Measurements from ENCODE around the gene SPATA24. TPM values are rescaled to one million over a fixed set of nuclear protein-coding genes. Genes with fewer than 3 reads are reported as not detected.
"Not testable (repeated sequence)": the region's sequence is repeated elsewhere in the genome, so short reads cannot be mapped to it uniquely, and the experiment has no call there.

SPATA24 gene
- polyA plus RNA-seq, 1 donor = 11.3 TPM

- not testable (repeated sequence) for DNase-seq; H3K4me3 ChIP-seq (ENCODE audit: low read length); H3K9me3 ChIP-seq (ENCODE audit: control insufficient read depth, low read depth, low read length); H3K27me3 ChIP-seq (ENCODE audit: control insufficient read depth, insufficient read depth, low read length); H3K4me1 ChIP-seq (ENCODE audit: control insufficient read depth, insufficient read depth, low read length); H3K27ac ChIP-seq (ENCODE audit: low read length); H3K36me3 ChIP-seq (ENCODE audit: control insufficient read depth, insufficient read depth, low read length)
- WGBS (ENCODE audit: insufficient coverage, low lambda C conversion rate) = no CpG with 5 or more reads among the region's 5 CpGs
These were observed 5.2 kb upstream of the SPATA24 start for GRCh38 chr5:139409116-139409515.

- no CpG with 5 or more reads among the region's 7 CpGs for WGBS (ENCODE audit: insufficient coverage, low lambda C conversion rate)
- no peak overlapping the region for H3K4me3 ChIP-seq (ENCODE audit: low read length)
- peaks cover 2% of the 10 kb centered on the region for H3K36me3 ChIP-seq (ENCODE audit: control insufficient read depth, insufficient read depth, low read length)
- DNase-seq = no peak
- H3K27me3 ChIP-seq (ENCODE audit: control insufficient read depth, insufficient read depth, low read length) = no peaks in the 10 kb centered on the region
- no peak overlapping the region for H3K27ac ChIP-seq (ENCODE audit: low read length)
- peaks cover 11% of the 10 kb centered on the region for H3K4me1 ChIP-seq (ENCODE audit: control insufficient read depth, insufficient read depth, low read length)
- no peaks in the 10 kb centered on the region for H3K9me3 ChIP-seq (ENCODE audit: control insufficient read depth, low read depth, low read length)
These were observed 4.3 kb upstream of the SPATA24 start for GRCh38 chr5:139408191-139408590.

- H3K4me1 ChIP-seq (ENCODE audit: control insufficient read depth, insufficient read depth, low read length) = peaks cover 12% of the 10 kb centered on the region
- no peak overlapping the region for H3K4me3 ChIP-seq (ENCODE audit: low read length)
- H3K27ac ChIP-seq (ENCODE audit: low read length) = peak overlapping the region; percentile 1
- no peaks in the 10 kb centered on the region for H3K9me3 ChIP-seq (ENCODE audit: control insufficient read depth, low read depth, low read length)
- H3K36me3 ChIP-seq (ENCODE audit: control insufficient read depth, insufficient read depth, low read length) = no peaks in the 10 kb centered on the region
- DNase-seq = no peak
- H3K27me3 ChIP-seq (ENCODE audit: control insufficient read depth, insufficient read depth, low read length) = no peaks in the 10 kb centered on the region
These were observed 3.6 kb upstream of the SPATA24 start for GRCh38 chr5:139407517-139407916.

- Histone ChIP-seq H3K27ac (ENCODE audit: low read length) (peak overlapping the region; percentile 1), H3K4me1 (ENCODE audit: control insufficient read depth, insufficient read depth, low read length) (peaks cover 12% of the 10 kb centered on the region), H3K36me3 (ENCODE audit: control insufficient read depth, insufficient read depth, low read length) (no peaks in the 10 kb centered on the region), H3K27me3 (ENCODE audit: control insufficient read depth, insufficient read depth, low read length) (no peaks in the 10 kb centered on the region), H3K4me3 (ENCODE audit: low read length) (no peak overlapping the region), H3K9me3 (ENCODE audit: control insufficient read depth, low read depth, low read length) (no peaks in the 10 kb centered on the region)
- WGBS (ENCODE audit: insufficient coverage, low lambda C conversion rate) = no CpG with 5 or more reads among the region's 2 CpGs
- DNase-seq = peak; percentile 58 to 73
These were observed 3.1 kb upstream of the SPATA24 start for GRCh38 chr5:139406963-139407362.

GRCh38 chr5:139404484-139404840 lies 573 bp upstream of the SPATA24 start:
- peaks cover 2% of the 10 kb centered on the region for H3K36me3 ChIP-seq (ENCODE audit: control insufficient read depth, insufficient read depth, low read length)
- H3K4me1 ChIP-seq (ENCODE audit: control insufficient read depth, insufficient read depth, low read length) = peaks cover 12% of the 10 kb centered on the region
- DNase-seq = no peak
- WGBS (ENCODE audit: insufficient coverage, low lambda C conversion rate) = 17% methylated on average over 1 of the region's 5 CpGs
- no peaks in the 10 kb centered on the region for H3K27me3 ChIP-seq (ENCODE audit: control insufficient read depth, insufficient read depth, low read length)
- H3K9me3 ChIP-seq (ENCODE audit: control insufficient read depth, low read depth, low read length) = no peaks in the 10 kb centered on the region
- H3K4me3 ChIP-seq (ENCODE audit: low read length) = peak overlapping the region; percentile 61
- H3K27ac ChIP-seq (ENCODE audit: low read length) = peak overlapping the region; percentile 87

GRCh38 chr5:139403418-139403786 lies 487 bp downstream of the SPATA24 start:
- no CpG with 5 or more reads among the region's 7 CpGs for WGBS (ENCODE audit: insufficient coverage, low lambda C conversion rate)
- no peak for DNase-seq
- Histone ChIP-seq H3K36me3 (ENCODE audit: control insufficient read depth, insufficient read depth, low read length) (peaks cover 2% of the 10 kb centered on the region), H3K27me3 (ENCODE audit: control insufficient read depth, insufficient read depth, low read length) (no peaks in the 10 kb centered on the region), H3K4me3 (ENCODE audit: low read length) (peak overlapping the region; percentile 61), H3K27ac (ENCODE audit: low read length) (peak overlapping the region; percentile 87), H3K4me1 (ENCODE audit: control insufficient read depth, insufficient read depth, low read length) (peaks cover 12% of the 10 kb centered on the region), H3K9me3 (ENCODE audit: control insufficient read depth, low read depth, low read length) (no peaks in the 10 kb centered on the region)

GRCh38 chr5:139402561-139403158 lies 1.2 kb downstream of the SPATA24 start:
- Histone ChIP-seq H3K36me3 (ENCODE audit: control insufficient read depth, insufficient read depth, low read length) (peaks cover 2% of the 10 kb centered on the region), H3K27me3 (ENCODE audit: control insufficient read depth, insufficient read depth, low read length) (no peaks in the 10 kb centered on the region), H3K4me3 (ENCODE audit: low read length) (no peak overlapping the region), H3K4me1 (ENCODE audit: control insufficient read depth, insufficient read depth, low read length) (peaks cover 12% of the 10 kb centered on the region), H3K27ac (ENCODE audit: low read length) (no peak overlapping the region), H3K9me3 (ENCODE audit: control insufficient read depth, low read depth, low read length) (no peaks in the 10 kb centered on the region)
- DNase-seq = no peak
- WGBS (ENCODE audit: insufficient coverage, low lambda C conversion rate) = 83% methylated on average over 1 of the region's 7 CpGs

- no peak for DNase-seq
- no CpG with 5 or more reads among the region's 10 CpGs for WGBS (ENCODE audit: insufficient coverage, low lambda C conversion rate)
- peaks cover 2% of the 10 kb centered on the region for H3K36me3 ChIP-seq (ENCODE audit: control insufficient read depth, insufficient read depth, low read length)
- H3K4me1 ChIP-seq (ENCODE audit: control insufficient read depth, insufficient read depth, low read length) = peaks cover 12% of the 10 kb centered on the region
- no peak overlapping the region for H3K4me3 ChIP-seq (ENCODE audit: low read length)
- H3K27me3 ChIP-seq (ENCODE audit: control insufficient read depth, insufficient read depth, low read length) = no peaks in the 10 kb centered on the region
- no peaks in the 10 kb centered on the region for H3K9me3 ChIP-seq (ENCODE audit: control insufficient read depth, low read depth, low read length)
- no peak overlapping the region for H3K27ac ChIP-seq (ENCODE audit: low read length)
These were observed 2.3 kb downstream of the SPATA24 start for GRCh38 chr5:139401546-139401945.

- Histone ChIP-seq H3K4me1 (ENCODE audit: control insufficient read depth, insufficient read depth, low read length) (peaks cover 9% of the 10 kb centered on the region), H3K27ac (ENCODE audit: low read length) (no peak overlapping the region), H3K36me3 (ENCODE audit: control insufficient read depth, insufficient read depth, low read length) (peaks cover 2% of the 10 kb centered on the region), H3K9me3 (ENCODE audit: control insufficient read depth, low read depth, low read length) (no peaks in the 10 kb centered on the region), H3K27me3 (ENCODE audit: control insufficient read depth, insufficient read depth, low read length) (peaks cover 15% of the 10 kb centered on the region), H3K4me3 (ENCODE audit: low read length) (no peak overlapping the region)
- no peak for DNase-seq
- 90% methylated on average over 2 of the region's 6 CpGs for WGBS (ENCODE audit: insufficient coverage, low lambda C conversion rate)
These were observed 4.3 kb downstream of the SPATA24 start for GRCh38 chr5:139399501-139400121.

- no peak overlapping the region for H3K4me3 ChIP-seq (ENCODE audit: low read length)
- H3K36me3 ChIP-seq (ENCODE audit: control insufficient read depth, insufficient read depth, low read length) = peaks cover 2% of the 10 kb centered on the region
- peaks cover 32% of the 10 kb centered on the region for H3K27me3 ChIP-seq (ENCODE audit: control insufficient read depth, insufficient read depth, low read length)
- no peak overlapping the region for H3K27ac ChIP-seq (ENCODE audit: low read length)
- no CpG with 5 or more reads among the region's 6 CpGs for WGBS (ENCODE audit: insufficient coverage, low lambda C conversion rate)
- DNase-seq = no peak
- peaks cover 10% of the 10 kb centered on the region for H3K4me1 ChIP-seq (ENCODE audit: control insufficient read depth, insufficient read depth, low read length)
- H3K9me3 ChIP-seq (ENCODE audit: control insufficient read depth, low read depth, low read length) = peaks cover 6% of the 10 kb centered on the region
These were observed 6.0 kb downstream of the SPATA24 start for GRCh38 chr5:139397921-139398320.

- no peak overlapping the region for H3K27ac ChIP-seq (ENCODE audit: low read length)
- peaks cover 6% of the 10 kb centered on the region for H3K9me3 ChIP-seq (ENCODE audit: control insufficient read depth, low read depth, low read length)
- no peak overlapping the region for H3K4me3 ChIP-seq (ENCODE audit: low read length)
- H3K4me1 ChIP-seq (ENCODE audit: control insufficient read depth, insufficient read depth, low read length) = peaks cover 17% of the 10 kb centered on the region
- no peak for DNase-seq
- WGBS (ENCODE audit: insufficient coverage, low lambda C conversion rate) = no CpG with 5 or more reads among the region's 8 CpGs
- peaks cover 2% of the 10 kb centered on the region for H3K36me3 ChIP-seq (ENCODE audit: control insufficient read depth, insufficient read depth, low read length)
- peaks cover 43% of the 10 kb centered on the region for H3K27me3 ChIP-seq (ENCODE audit: control insufficient read depth, insufficient read depth, low read length)
These were observed 7.2 kb downstream of the SPATA24 start for GRCh38 chr5:139396691-139397090.
